NCI-H345 (cell line): ENCODE measurements around the gene ZFP92.

Experiments
- DNase-seq: peaks from one replicate; lab custom pipeline; 2025; lab: John Stamatoyannopoulos, UW

Gene ZFP92

GRCh38 chrX:153457136-153457825 lies 46.0 kb downstream of the ZFP92 start:
- DNase-seq: no peak

GRCh38 chrX:153457827-153458466 lies 46.7 kb downstream of the ZFP92 start:
- no peak for DNase-seq

GRCh38 chrX:153458476-153458875 lies 47.2 kb downstream of the ZFP92 start:
- DNase-seq: no peak

- no peak for DNase-seq
Measured at GRCh38 chrX:153459986-153460385, 48.7 kb downstream of the ZFP92 start.

- peak; percentile 41 for DNase-seq
Measured at GRCh38 chrX:153460826-153461225, 49.6 kb downstream of the ZFP92 start.
